Panc1 (cell line): ENCODE measurements around the gene SPSB3. TPM values are rescaled to one million over a fixed set of nuclear protein-coding genes. Genes with fewer than 3 reads are reported as not detected.

ENCODE experiments used
- ATAC-seq: fragments of 200-7000 bp; cut with Tn5 transposase; 2 replicates; pipeline ENCODE4 v1.9.1; 2020; ENCODE audit warnings: mild to moderate bottlenecking, moderate library complexity
- BruUV-seq: library from RNA; stranded (reverse); fragments of 400-500 nt; replicated peaks from 2 replicates; lab custom pipeline; 2021; lab: Mats Ljungman, UMichigan
- CTCF ChIA-PET: fragments of 300-600 bp; sonication (Branson Sonifier 250); formaldehyde crosslinking; loops from one replicate; lab custom pipeline; 2022; ENCODE audit warnings: antibody characterized with exemption; lab: Charles Lee
- POLR2A ChIA-PET: fragments of 300-600 bp; sonication (Branson Sonifier 250); formaldehyde crosslinking; loops from one replicate; lab custom pipeline; 2022; ENCODE audit warnings: antibody characterized with exemption; lab: Charles Lee
- DNase-seq: peaks from one replicate; pipeline ENCODE4 v3.0.0-alpha.2; 2010; ENCODE audit warnings: low read depth, low spot score
- H3K27ac ChIP-seq: 2 replicates; pipeline ENCODE4 v1.5.1; 2011; ENCODE audit warnings: mild to moderate bottlenecking, low read length, inconsistent platforms
- H3K27me3 ChIP-seq: fragments of 200-500 bp; sonication (Bioruptor generic); 2 replicates; pipeline ENCODE4 v1.6.0; 2014; ENCODE audit warnings: low read length, inconsistent platforms; ENCODE audit not compliant: control insufficient read depth, insufficient read depth
- H3K36me3 ChIP-seq: fragments of 200-500 bp; sonication (Bioruptor generic); 2 replicates; pipeline ENCODE4 v1.5.1; 2014; ENCODE audit warnings: inconsistent platforms, mild to moderate bottlenecking, low read length, moderate library complexity; ENCODE audit not compliant: control insufficient read depth, insufficient read depth
- H3K4me1 ChIP-seq: 2 replicates; pipeline ENCODE4 v1.5.1; 2011; ENCODE audit warnings: inconsistent platforms, mild to moderate bottlenecking, low read length, moderate library complexity; ENCODE audit not compliant: control insufficient read depth, insufficient read depth
- H3K4me3 ChIP-seq, 2 experiments: 2 replicates each; pipeline ENCODE4 v1.5.1; 2011 to 2012; ENCODE audit warnings: low read depth in 2 of 2, low read length in 2 of 2, mild to moderate bottlenecking in 2 of 2, inconsistent platforms in 1 of 2, moderate library complexity in 1 of 2
- H3K9me3 ChIP-seq: fragments of 200-500 bp; sonication (Bioruptor generic); 2 replicates; pipeline ENCODE4 v1.5.1; 2014; ENCODE audit warnings: low read depth, mild to moderate bottlenecking, inconsistent platforms, low read length, moderate library complexity; ENCODE audit not compliant: control insufficient read depth, insufficient read depth
- POLR2AphosphoS5 ChIP-seq: IDR thresholded peaks from 2 replicates; pipeline ENCODE4 v1.6.1; 2012; ENCODE audit warnings: mild to moderate bottlenecking, low read depth, low read length, moderate library complexity
- SIN3A ChIP-seq: IDR thresholded peaks from 2 replicates; pipeline ENCODE4 v1.6.1; 2012; ENCODE audit warnings: low read depth, mild to moderate bottlenecking, low read length, moderate library complexity, borderline replicate concordance; ENCODE audit not compliant: insufficient read depth
- TCF7L2 ChIP-seq: IDR thresholded peaks from 2 replicates; pipeline ENCODE4 v1.6.1; 2011; ENCODE audit warnings: mild to moderate bottlenecking, low read depth, low read length, inconsistent platforms
- in situ Hi-C: cut with HindIII; loops from 2 replicates; pipeline ENCODE4 v1.10.0; 2016; ENCODE audit warnings: low sequenced_read_pairs, low pct_unique_long_range_greater_than_20kb
- intact Hi-C: fragments of 100-400 bp; cut with micrococcal nuclease; formaldehyde crosslinking; loops from one replicate; pipeline ENCODE4 v1.10.0; 2022; ENCODE audit not compliant: unreplicated experiment
- total RNA-seq: library from RNA; stranded (reverse); gene quantifications from one replicate; pipeline ENCODE4 v1.2.1, GENCODE V29; 2021; ENCODE audit not compliant: unreplicated experiment
- TF ChIP-seq, protein P1 (sequence below): fragments of 450-650 bp; IDR thresholded peaks from 2 replicates; pipeline ENCODE4 v1.5.1; 2017; ENCODE audit warnings: mild to moderate bottlenecking
- TF ChIP-seq, protein P2 (sequence below), 2 experiments: IDR thresholded peaks; 2 replicates each; pipeline ENCODE4 v1.6.1; 2011 to 2012; ENCODE audit warnings: low read depth in 2 of 2, control low read depth in 1 of 2, low read length in 1 of 2, mild to moderate bottlenecking in 1 of 2, moderate library complexity in 1 of 2; ENCODE audit not compliant: insufficient read depth in 1 of 2

Gene SPSB3
- total RNA-seq, 1 experiment from 2014 or later: 23.0 TPM

DNA sequence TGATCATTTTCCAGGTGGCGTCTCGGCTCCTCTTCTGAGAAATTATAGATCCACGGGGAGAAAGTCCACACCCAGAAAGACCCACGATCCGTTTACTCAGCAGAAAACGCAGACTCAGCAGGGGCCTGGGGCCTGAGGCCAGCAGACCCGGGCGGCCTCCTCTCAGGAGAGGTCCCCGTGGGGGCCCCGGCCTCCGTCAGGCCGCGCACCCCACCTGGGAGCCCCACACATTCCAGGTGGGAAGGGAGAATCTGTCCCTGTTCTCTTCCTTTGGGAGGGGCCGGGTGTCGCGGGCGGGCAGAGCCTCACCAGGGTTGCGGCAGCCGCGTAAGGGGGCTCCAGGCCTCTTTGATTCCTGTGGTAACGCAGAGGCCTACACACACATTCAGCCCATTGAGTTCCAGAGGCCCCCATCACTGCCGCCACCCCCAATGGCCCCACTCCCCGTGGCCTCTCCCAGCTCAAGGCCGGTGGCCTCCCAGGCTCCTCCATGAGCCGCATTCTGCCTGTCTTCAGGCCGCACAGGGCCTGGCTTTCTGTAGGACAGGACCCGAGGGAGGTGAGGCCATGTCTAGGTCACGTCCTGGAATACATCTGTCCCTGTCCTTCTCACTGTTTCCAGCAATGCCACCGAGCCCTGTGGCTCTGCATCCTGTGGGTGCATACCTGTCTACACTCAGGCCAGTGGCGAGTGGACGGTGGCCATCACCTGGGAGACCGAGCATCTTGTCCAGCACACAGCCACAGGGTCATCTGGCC is 12.7 kb upstream of the SPSB3 start:
- H3K4me1 ChIP-seq: peaks cover 3% of the 10 kb centered on the region; the same call in 1 of the 2 replicates
- in situ Hi-C loops (no loop called here), intact Hi-C loops (no loop called here)
- H3K27me3 ChIP-seq: no peaks in the 10 kb centered on the region
- no peaks in the 10 kb centered on the region for H3K36me3 ChIP-seq
- ATAC-seq: no peak
- POLR2A ChIA-PET: no interaction called here
- peaks cover 2% of the 10 kb centered on the region; the same call in 1 of the 2 replicates for H3K9me3 ChIP-seq
- no peak overlapping the region for H3K4me3 ChIP-seq
- TF ChIP-seq, protein P1, sequence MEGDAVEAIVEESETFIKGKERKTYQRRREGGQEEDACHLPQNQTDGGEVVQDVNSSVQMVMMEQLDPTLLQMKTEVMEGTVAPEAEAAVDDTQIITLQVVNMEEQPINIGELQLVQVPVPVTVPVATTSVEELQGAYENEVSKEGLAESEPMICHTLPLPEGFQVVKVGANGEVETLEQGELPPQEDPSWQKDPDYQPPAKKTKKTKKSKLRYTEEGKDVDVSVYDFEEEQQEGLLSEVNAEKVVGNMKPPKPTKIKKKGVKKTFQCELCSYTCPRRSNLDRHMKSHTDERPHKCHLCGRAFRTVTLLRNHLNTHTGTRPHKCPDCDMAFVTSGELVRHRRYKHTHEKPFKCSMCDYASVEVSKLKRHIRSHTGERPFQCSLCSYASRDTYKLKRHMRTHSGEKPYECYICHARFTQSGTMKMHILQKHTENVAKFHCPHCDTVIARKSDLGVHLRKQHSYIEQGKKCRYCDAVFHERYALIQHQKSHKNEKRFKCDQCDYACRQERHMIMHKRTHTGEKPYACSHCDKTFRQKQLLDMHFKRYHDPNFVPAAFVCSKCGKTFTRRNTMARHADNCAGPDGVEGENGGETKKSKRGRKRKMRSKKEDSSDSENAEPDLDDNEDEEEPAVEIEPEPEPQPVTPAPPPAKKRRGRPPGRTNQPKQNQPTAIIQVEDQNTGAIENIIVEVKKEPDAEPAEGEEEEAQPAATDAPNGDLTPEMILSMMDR: no peak
- no peak for TF ChIP-seq TCF7L2
- no peak for TF ChIP-seq POLR2AphosphoS5
- TF ChIP-seq, protein P2, sequence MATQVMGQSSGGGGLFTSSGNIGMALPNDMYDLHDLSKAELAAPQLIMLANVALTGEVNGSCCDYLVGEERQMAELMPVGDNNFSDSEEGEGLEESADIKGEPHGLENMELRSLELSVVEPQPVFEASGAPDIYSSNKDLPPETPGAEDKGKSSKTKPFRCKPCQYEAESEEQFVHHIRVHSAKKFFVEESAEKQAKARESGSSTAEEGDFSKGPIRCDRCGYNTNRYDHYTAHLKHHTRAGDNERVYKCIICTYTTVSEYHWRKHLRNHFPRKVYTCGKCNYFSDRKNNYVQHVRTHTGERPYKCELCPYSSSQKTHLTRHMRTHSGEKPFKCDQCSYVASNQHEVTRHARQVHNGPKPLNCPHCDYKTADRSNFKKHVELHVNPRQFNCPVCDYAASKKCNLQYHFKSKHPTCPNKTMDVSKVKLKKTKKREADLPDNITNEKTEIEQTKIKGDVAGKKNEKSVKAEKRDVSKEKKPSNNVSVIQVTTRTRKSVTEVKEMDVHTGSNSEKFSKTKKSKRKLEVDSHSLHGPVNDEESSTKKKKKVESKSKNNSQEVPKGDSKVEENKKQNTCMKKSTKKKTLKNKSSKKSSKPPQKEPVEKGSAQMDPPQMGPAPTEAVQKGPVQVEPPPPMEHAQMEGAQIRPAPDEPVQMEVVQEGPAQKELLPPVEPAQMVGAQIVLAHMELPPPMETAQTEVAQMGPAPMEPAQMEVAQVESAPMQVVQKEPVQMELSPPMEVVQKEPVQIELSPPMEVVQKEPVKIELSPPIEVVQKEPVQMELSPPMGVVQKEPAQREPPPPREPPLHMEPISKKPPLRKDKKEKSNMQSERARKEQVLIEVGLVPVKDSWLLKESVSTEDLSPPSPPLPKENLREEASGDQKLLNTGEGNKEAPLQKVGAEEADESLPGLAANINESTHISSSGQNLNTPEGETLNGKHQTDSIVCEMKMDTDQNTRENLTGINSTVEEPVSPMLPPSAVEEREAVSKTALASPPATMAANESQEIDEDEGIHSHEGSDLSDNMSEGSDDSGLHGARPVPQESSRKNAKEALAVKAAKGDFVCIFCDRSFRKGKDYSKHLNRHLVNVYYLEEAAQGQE (IDR thresholded peaks at IDR 0.05; ENCODE audit: insufficient read depth in 1 of 2, low read depth in 2 of 2, low read length in 1 of 2): no peak
- TF ChIP-seq SIN3A: no peak
- DNase-seq: no peak
- CTCF ChIA-PET: no interaction called here
- no peak overlapping the region for H3K27ac ChIP-seq
- no TSS peak for BruUV-seq

DNA sequence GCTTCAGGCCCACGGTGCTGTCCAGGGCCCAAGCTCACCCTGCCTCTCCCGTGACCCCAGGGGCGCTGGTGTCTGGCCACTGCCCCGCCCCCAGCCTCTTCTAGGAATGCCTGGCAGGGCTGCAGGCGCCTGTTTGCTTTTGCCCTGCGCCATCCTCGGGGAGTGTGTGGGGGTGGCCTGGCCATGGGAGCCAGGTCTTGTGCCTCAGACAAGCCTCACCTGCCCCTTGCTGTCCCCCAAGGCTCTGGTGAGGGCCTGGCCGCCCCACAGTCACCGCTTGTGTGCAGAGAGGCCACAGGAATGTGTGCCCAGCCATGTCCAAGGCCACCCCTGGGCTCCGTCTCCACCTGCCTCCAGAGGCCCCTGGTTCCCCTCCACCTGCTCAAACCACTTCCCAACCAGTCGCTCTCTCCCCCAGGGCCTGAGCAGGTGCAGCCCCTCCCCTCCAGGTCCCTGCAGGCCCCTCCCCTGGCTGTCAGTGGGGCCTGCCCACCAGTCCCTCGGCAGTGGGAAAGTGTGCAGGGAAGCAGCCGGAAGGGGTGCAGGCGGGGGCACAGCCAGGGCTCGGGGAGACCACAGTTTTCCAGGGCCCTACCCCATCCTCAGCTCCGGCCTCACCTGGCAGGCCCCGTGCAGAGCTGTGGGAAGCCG is 12.0 kb upstream of the SPSB3 start:
- CTCF ChIA-PET: interaction anchor here (0.6 kb wide), 1 partner anchor 54 kb away, joined by 5 read pairs; no protein-coding TSS in a partner anchor
- peaks cover 3% of the 10 kb centered on the region; the same call in 1 of the 2 replicates for H3K4me1 ChIP-seq
- no peak overlapping the region for H3K4me3 ChIP-seq
- in situ Hi-C loops: no loop called here
- BruUV-seq: no TSS peak
- ATAC-seq (peak; percentile 39), DNase-seq (no peak)
- H3K27me3 ChIP-seq: no peaks in the 10 kb centered on the region
- intact Hi-C loops: no loop called here
- no peaks in the 10 kb centered on the region for H3K36me3 ChIP-seq
- no peak for TF ChIP-seq TCF7L2
- TF ChIP-seq POLR2AphosphoS5: no peak
- TF ChIP-seq, protein P1: no peak
- TF ChIP-seq SIN3A: no peak
- TF ChIP-seq, protein P2 (IDR thresholded peaks at IDR 0.05; ENCODE audit: insufficient read depth in 1 of 2, low read depth in 2 of 2, low read length in 1 of 2): no peak
- H3K27ac ChIP-seq: no peak overlapping the region
- POLR2A ChIA-PET: no interaction called here
- no peaks in the 10 kb centered on the region; the same call in 1 of the 2 replicates for H3K9me3 ChIP-seq
